ENCODE results near the gene CDV3. TPM values are rescaled to one million over a fixed set of nuclear protein-coding genes. Genes with fewer than 3 reads are reported as not detected.

CDV3 gene
- total RNA-seq, 1 experiment from 2014 or later = 173 TPM

DNA sequence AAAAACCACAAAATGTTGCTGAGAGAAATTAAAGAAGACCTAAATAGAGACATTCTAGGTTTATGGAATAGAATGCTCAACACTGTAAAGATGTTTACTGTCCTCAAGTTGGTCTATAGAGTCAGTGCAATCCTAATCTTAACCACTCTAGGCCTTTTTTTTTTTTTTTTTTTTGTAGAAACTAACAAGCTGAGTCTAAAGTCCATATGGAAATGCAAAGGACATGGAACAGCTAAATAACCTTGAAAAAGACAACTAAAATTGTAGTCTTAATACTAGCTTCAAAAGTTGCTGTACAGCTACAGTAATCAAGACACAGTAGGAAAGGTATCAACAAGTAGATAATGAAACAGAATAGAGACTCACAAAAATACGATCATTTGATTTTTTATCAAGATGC, 32.9 kb downstream of the CDV3 start:
- no peak overlapping the region for H4K91ac ChIP-seq (ENCODE audit: insufficient read length, low read depth, low read length)
- H2BK5ac ChIP-seq (ENCODE audit: insufficient read length, low read length) = no peak overlapping the region
- no peak for DNase-seq
- no peak overlapping the region for H2BK15ac ChIP-seq (ENCODE audit: low read depth, low read length)
- H4K20me1 ChIP-seq (ENCODE audit: control insufficient read depth, insufficient read depth, insufficient read length) = no peaks in the 10 kb centered on the region
- H3K23ac ChIP-seq (ENCODE audit: insufficient read length, low read depth, low read length) = no peak overlapping the region
- H3K56ac ChIP-seq (ENCODE audit: insufficient read length, low read depth, low read length) = no peak overlapping the region
- no peak overlapping the region for H4K8ac ChIP-seq (replicated peaks; ENCODE audit: insufficient read length, low read depth, low read length)
- Mint-ChIP-seq H3K9me3 (no peaks in the 10 kb centered on the region), H3K4me1 (no peaks in the 10 kb centered on the region), H3K36me3 (ENCODE audit: insufficient read depth in 1 of 3, low read depth in 3 of 3) (peaks cover 17 to 60% (median 50%) of the 10 kb centered on the region in 3 experiments; a peak in 6 of 7 replicates), H3K4me3 (no peak overlapping the region), H3K27ac (no peak overlapping the region), H3K27me3 (ENCODE audit: low read depth) (no peaks in the 10 kb centered on the region)
- H2AK5ac ChIP-seq (ENCODE audit: insufficient read length, low read length) = no peak overlapping the region
- TF ChIP-seq CTCF (conservative IDR thresholded peaks at IDR 0.05) = no peak
- no peak overlapping the region for H3K9ac ChIP-seq (ENCODE audit: extremely low read depth, insufficient read length, low read length)
- no CpG with 5 or more reads among the region's 1 CpG for WGBS (ENCODE audit: extremely low coverage, insufficient read length, low lambda C conversion rate)
- no peaks in the 10 kb centered on the region for H3K23me2 ChIP-seq (ENCODE audit: insufficient read length, low read depth, low read length, poor library complexity, severe bottlenecking)
- H3K4me1 ChIP-seq (ENCODE audit: insufficient read depth, low read length) = no peaks in the 10 kb centered on the region
- H3T11ph ChIP-seq (ENCODE audit: low read length) = no peak overlapping the region
- no peaks in the 10 kb centered on the region for H3K27me3 ChIP-seq (ENCODE audit: insufficient read depth, low read length)
- H3K14ac ChIP-seq (ENCODE audit: insufficient read depth, low read length) = no peak overlapping the region
- no peak overlapping the region for H3K4ac ChIP-seq (ENCODE audit: low read depth, low read length)
- no peak overlapping the region for H3K18ac ChIP-seq (ENCODE audit: insufficient read length, low read depth, low read length)
- no peak overlapping the region for H2BK20ac ChIP-seq (ENCODE audit: low read depth, low read length, poor library complexity, severe bottlenecking)
- no peaks in the 10 kb centered on the region for H3K79me2 ChIP-seq (ENCODE audit: insufficient read depth, low read length)
- no peak overlapping the region for H3K27ac ChIP-seq (ENCODE audit: insufficient read length, low read depth, low read length)
- no peak overlapping the region for H2BK120ac ChIP-seq (ENCODE audit: low read depth, low read length, poor library complexity, severe bottlenecking)
- H2BK12ac ChIP-seq (ENCODE audit: insufficient read length, low read depth, low read length) = no peak overlapping the region
- no peaks in the 10 kb centered on the region for H3K79me1 ChIP-seq (ENCODE audit: insufficient read depth, low read depth, low read length, poor library complexity, severe bottlenecking)
- H2AFZ ChIP-seq (ENCODE audit: low read length) = no peak overlapping the region
- no peaks in the 10 kb centered on the region for H3K9me3 ChIP-seq (ENCODE audit: control insufficient read depth, low read depth, low read length)
- H4K5ac ChIP-seq (ENCODE audit: insufficient read length, low read depth, low read length) = no peak overlapping the region
- H3K4me2 ChIP-seq (ENCODE audit: insufficient read depth, insufficient read length, low read length) = no peak overlapping the region

Data from H9 (cell line).